ENCODE measurements around the gene XK. TPM values are rescaled to one million over a fixed set of nuclear protein-coding genes. Genes with fewer than 3 reads are reported as not detected.

Gene XK
- total and polyA plus RNA-seq, 9 of the 15 experiments (the other 6 are each of a cell fraction or from before 2014, with no cell fraction given) = 4.0 to 21.6 (median 11.6) TPM

- ATAC-seq = no peak
- in situ Hi-C loops (cut with MboI) (no loop called here), intact Hi-C loops (cut with micrococcal nuclease) (no loop called here)
- no peaks in the 10 kb centered on the region for H3K79me2 ChIP-seq (ENCODE audit: control insufficient read depth, insufficient read depth, low read length)
- H3K27ac ChIP-seq (ENCODE audit: extremely low read depth, low read depth, low read length) = no peak overlapping the region
- FAIRE-seq = no peak
- H3K4me2 ChIP-seq (ENCODE audit: insufficient read depth, low read length) = no peak overlapping the region
- no peak overlapping the region for H2AFZ ChIP-seq (ENCODE audit: low read depth, low read length)
- peaks cover 0 to under 1% of the 10 kb centered on the region in 2 experiments; a peak in 1 of 5 replicates for H3K4me1 ChIP-seq (replicated peaks in 1 of 2; ENCODE audit: control insufficient read depth in 2 of 2, insufficient read depth in 2 of 2, low read length in 2 of 2)
- H3K9me1 ChIP-seq (ENCODE audit: control insufficient read depth, insufficient read depth, low read length) = no peaks in the 10 kb centered on the region
- no peak overlapping the region for H3K9ac ChIP-seq (ENCODE audit: insufficient read depth in 1 of 2, low read depth in 2 of 2, low read length in 2 of 2)
- WGBS (ENCODE audit: insufficient coverage, low coverage, missing lambda C conversion rate) = 11% methylated on average over 1 of the region's 2 CpGs
- H3K4me3 ChIP-seq = no peak overlapping the region
- ChIA-PET POLR2A (interaction anchor here (0.7 to 0.9 kb wide), 2 partner anchors 101 to 725 kb away, joined by 3 to 4 read pairs; no protein-coding TSS in a partner anchor), CTCF (ENCODE audit: low intra/inter-chr PET ratio) (no interaction called here)
- peak in 1 of 4 experiments; percentile 13 for DNase-seq (ENCODE audit: extremely low read depth in 1 of 4, low spot score in 3 of 4)
- no peaks in the 10 kb centered on the region for H3K36me3 ChIP-seq (ENCODE audit: control insufficient read depth, insufficient read depth, low read length)
- no TSS peak for BruUV-seq (replicated peaks)
- no peaks in the 10 kb centered on the region for H3K9me3 ChIP-seq (replicated peaks; ENCODE audit: control insufficient read depth, insufficient read depth, low read depth, low read length)
- no peaks in the 10 kb centered on the region for H4K20me1 ChIP-seq (replicated peaks; ENCODE audit: control insufficient read depth, insufficient read depth, low read length)
- H3K27me3 ChIP-seq (ENCODE audit: control insufficient read depth in 2 of 2, insufficient read depth in 2 of 2, low read length in 2 of 2) = no peaks in the 10 kb centered on the region
- peak; percentile 21; the same call in 1 of the 2 replicates for TF ChIP-seq RAD51 (IDR thresholded peaks at IDR 0.05; ENCODE audit: borderline replicate concordance, low read depth)
- TF ChIP-seq CEBPG (CRISPR knock-in tag; IDR thresholded peaks at IDR 0.05) = no peak
- TF ChIP-seq CEBPG (tag; conservative IDR thresholded peaks at IDR 0.05 in 1 of 2, IDR thresholded peaks at IDR 0.05 in 1 of 2) = peak in 1 of 2 experiments; percentile 43; a peak in 1 of 4 replicates
- peak; percentile 66 for TF ChIP-seq ATF3 (IDR thresholded peaks at IDR 0.05)
- TF ChIP-seq ATF3 (CRISPR knock-in tag; conservative IDR thresholded peaks at IDR 0.05) = no peak
- no peak for TF ChIP-seq DMBX1 (CRISPR knock-in tag; IDR thresholded peaks at IDR 0.05; ENCODE audit: borderline replicate concordance)
- TF ChIP-seq ZBTB33 (CRISPR knock-in tag; IDR thresholded peaks at IDR 0.05) = no peak
- no peak for TF ChIP-seq ZNF395 (CRISPR knock-in tag; IDR thresholded peaks at IDR 0.05)
- TF ChIP-seq ZFP1 (CRISPR knock-in tag; IDR thresholded peaks at IDR 0.05) = no peak
- TF ChIP-seq EGR1 (conservative IDR thresholded peaks at IDR 0.05) = no peak
- no peak for TF ChIP-seq TBP (optimal IDR thresholded peaks at IDR 0.05; ENCODE audit: low read depth, low read length)
- no peak for TF ChIP-seq PPARD (CRISPR knock-in tag; IDR thresholded peaks at IDR 0.05)
- peak; percentile 25; the same call in 1 of the 2 replicates for TF ChIP-seq JUND (IDR thresholded peaks at IDR 0.05; ENCODE audit: borderline replicate concordance, low read depth, low read length)
- peak; percentile 43; the same call in 1 of the 3 replicates for TF ChIP-seq JUND (tag; IDR thresholded peaks at IDR 0.05; ENCODE audit: borderline replicate concordance, low read depth, low read length)
- TF ChIP-seq NFYB (IDR thresholded peaks at IDR 0.05; ENCODE audit: extremely low read depth, insufficient read length) = no peak
- TF ChIP-seq BRD4 (IDR thresholded peaks at IDR 0.05) = no peak
- TF ChIP-seq FOSL1 (tag; conservative IDR thresholded peaks at IDR 0.05) = peak; percentile 54
- no peak for TF ChIP-seq HDAC6 (IDR thresholded peaks at IDR 0.05; ENCODE audit: low read depth, low read length)
Observed at GRCh38 chrX:37759878-37760418, 74.4 kb downstream of the XK start.

Measured in K562 (cell line).